HL-60 (cell line): Measurements from ENCODE around the gene PLCL2.

Experiments used
- POLR2AphosphoS5 ChIP-seq: IDR thresholded peaks from 2 replicates; pipeline ENCODE4 v1.6.1; 2012; ENCODE audit warnings: low read depth
- TF ChIP-seq, protein P1 (sequence below): IDR thresholded peaks from one replicate; pipeline ENCODE4 v1.5.1; 2011; ENCODE audit warnings: low read length, control low read depth, inconsistent platforms; ENCODE audit not compliant: insufficient read depth
- TF ChIP-seq, protein P2 (sequence below): IDR thresholded peaks from 2 replicates; pipeline ENCODE4 v1.6.1; 2012; ENCODE audit warnings: low read depth; ENCODE audit not compliant: insufficient replicate concordance

DNA sequence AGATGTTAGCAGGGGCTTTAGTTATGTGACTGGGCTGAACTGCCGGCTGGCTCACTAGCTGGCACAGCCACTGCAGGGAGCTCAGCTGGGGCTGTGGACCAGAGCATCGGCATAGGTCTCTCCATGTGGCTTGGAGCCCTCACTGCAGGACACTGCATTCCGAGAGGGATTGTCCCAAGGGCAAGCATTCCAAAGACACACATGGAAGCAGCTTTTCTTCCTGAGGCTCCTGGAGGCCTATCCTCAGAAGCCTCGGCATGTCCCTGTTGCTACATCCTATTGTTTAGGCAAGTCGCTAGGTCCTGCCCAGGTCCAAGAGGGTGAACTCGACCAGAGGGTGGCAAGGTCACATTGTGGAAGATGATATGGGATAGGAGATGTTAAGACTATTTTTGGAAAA is 209.8 kb downstream of the PLCL2 start:
- TF ChIP-seq, protein P1, sequence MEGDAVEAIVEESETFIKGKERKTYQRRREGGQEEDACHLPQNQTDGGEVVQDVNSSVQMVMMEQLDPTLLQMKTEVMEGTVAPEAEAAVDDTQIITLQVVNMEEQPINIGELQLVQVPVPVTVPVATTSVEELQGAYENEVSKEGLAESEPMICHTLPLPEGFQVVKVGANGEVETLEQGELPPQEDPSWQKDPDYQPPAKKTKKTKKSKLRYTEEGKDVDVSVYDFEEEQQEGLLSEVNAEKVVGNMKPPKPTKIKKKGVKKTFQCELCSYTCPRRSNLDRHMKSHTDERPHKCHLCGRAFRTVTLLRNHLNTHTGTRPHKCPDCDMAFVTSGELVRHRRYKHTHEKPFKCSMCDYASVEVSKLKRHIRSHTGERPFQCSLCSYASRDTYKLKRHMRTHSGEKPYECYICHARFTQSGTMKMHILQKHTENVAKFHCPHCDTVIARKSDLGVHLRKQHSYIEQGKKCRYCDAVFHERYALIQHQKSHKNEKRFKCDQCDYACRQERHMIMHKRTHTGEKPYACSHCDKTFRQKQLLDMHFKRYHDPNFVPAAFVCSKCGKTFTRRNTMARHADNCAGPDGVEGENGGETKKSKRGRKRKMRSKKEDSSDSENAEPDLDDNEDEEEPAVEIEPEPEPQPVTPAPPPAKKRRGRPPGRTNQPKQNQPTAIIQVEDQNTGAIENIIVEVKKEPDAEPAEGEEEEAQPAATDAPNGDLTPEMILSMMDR: no peak
- TF ChIP-seq, protein P2, sequence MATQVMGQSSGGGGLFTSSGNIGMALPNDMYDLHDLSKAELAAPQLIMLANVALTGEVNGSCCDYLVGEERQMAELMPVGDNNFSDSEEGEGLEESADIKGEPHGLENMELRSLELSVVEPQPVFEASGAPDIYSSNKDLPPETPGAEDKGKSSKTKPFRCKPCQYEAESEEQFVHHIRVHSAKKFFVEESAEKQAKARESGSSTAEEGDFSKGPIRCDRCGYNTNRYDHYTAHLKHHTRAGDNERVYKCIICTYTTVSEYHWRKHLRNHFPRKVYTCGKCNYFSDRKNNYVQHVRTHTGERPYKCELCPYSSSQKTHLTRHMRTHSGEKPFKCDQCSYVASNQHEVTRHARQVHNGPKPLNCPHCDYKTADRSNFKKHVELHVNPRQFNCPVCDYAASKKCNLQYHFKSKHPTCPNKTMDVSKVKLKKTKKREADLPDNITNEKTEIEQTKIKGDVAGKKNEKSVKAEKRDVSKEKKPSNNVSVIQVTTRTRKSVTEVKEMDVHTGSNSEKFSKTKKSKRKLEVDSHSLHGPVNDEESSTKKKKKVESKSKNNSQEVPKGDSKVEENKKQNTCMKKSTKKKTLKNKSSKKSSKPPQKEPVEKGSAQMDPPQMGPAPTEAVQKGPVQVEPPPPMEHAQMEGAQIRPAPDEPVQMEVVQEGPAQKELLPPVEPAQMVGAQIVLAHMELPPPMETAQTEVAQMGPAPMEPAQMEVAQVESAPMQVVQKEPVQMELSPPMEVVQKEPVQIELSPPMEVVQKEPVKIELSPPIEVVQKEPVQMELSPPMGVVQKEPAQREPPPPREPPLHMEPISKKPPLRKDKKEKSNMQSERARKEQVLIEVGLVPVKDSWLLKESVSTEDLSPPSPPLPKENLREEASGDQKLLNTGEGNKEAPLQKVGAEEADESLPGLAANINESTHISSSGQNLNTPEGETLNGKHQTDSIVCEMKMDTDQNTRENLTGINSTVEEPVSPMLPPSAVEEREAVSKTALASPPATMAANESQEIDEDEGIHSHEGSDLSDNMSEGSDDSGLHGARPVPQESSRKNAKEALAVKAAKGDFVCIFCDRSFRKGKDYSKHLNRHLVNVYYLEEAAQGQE: no peak
- no peak for TF ChIP-seq POLR2AphosphoS5
